ENCODE results near the gene GTPBP4. TPM values are rescaled to one million over a fixed set of nuclear protein-coding genes. Genes with fewer than 3 reads are reported as not detected.

The GTPBP4 gene
- total and polyA plus RNA-seq, 9 of the 15 experiments (the other 6 are each of a cell fraction or from before 2014, with no cell fraction given): 79.0 to 155 (median 128) TPM

- TF ChIP-seq PCBP1 (IDR thresholded peaks at IDR 0.05; ENCODE audit: low read depth, low read length, poor library complexity, severe bottlenecking) (peak; percentile 87), STAT5B (CRISPR knock-in tag; IDR thresholded peaks at IDR 0.05) (no peak), RBM34 (IDR thresholded peaks at IDR 0.05; ENCODE audit: borderline replicate concordance, insufficient read depth, low read length) (0 out of 2 replicates have a peak, but pooled peaks have one; percentile 95), ZEB2 (IDR thresholded peaks at IDR 0.05) (no peak), SP1 (CRISPR knock-in tag; IDR thresholded peaks at IDR 0.05) (peak; percentile 92), SMAD1 (IDR thresholded peaks at IDR 0.05; ENCODE audit: low read depth, low read length, partially characterized antibody) (no peak), NFRKB (IDR thresholded peaks at IDR 0.05; ENCODE audit: low read depth) (0 out of 2 replicates have a peak, but pooled peaks have one; percentile 48), EP400 (IDR thresholded peaks at IDR 0.05) (peak; percentile 93), ZNF324 (CRISPR knock-in tag; IDR thresholded peaks at IDR 0.05) (no peak), KDM4B (IDR thresholded peaks at IDR 0.05; ENCODE audit: borderline replicate concordance in 2 of 2, low read depth in 1 of 2) (no peak; a peak in 1 of 4 replicates), TCF3 (CRISPR knock-in tag; IDR thresholded peaks at IDR 0.05) (peak; percentile 14; the same call in 1 of the 2 replicates), CSDE1 (IDR thresholded peaks at IDR 0.05) (no peak), SMAD4 (CRISPR knock-in tag; conservative IDR thresholded peaks at IDR 0.05) (peak; percentile 72), ZNF780A (CRISPR knock-in tag; IDR thresholded peaks at IDR 0.05) (no peak)
- TF ChIP-seq, protein P1, sequence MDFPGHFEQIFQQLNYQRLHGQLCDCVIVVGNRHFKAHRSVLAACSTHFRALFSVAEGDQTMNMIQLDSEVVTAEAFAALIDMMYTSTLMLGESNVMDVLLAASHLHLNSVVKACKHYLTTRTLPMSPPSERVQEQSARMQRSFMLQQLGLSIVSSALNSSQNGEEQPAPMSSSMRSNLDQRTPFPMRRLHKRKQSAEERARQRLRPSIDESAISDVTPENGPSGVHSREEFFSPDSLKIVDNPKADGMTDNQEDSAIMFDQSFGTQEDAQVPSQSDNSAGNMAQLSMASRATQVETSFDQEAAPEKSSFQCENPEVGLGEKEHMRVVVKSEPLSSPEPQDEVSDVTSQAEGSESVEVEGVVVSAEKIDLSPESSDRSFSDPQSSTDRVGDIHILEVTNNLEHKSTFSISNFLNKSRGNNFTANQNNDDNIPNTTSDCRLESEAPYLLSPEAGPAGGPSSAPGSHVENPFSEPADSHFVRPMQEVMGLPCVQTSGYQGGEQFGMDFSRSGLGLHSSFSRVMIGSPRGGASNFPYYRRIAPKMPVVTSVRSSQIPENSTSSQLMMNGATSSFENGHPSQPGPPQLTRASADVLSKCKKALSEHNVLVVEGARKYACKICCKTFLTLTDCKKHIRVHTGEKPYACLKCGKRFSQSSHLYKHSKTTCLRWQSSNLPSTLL (IDR thresholded peaks at IDR 0.05): no peak
- TF ChIP-seq, protein P2, sequence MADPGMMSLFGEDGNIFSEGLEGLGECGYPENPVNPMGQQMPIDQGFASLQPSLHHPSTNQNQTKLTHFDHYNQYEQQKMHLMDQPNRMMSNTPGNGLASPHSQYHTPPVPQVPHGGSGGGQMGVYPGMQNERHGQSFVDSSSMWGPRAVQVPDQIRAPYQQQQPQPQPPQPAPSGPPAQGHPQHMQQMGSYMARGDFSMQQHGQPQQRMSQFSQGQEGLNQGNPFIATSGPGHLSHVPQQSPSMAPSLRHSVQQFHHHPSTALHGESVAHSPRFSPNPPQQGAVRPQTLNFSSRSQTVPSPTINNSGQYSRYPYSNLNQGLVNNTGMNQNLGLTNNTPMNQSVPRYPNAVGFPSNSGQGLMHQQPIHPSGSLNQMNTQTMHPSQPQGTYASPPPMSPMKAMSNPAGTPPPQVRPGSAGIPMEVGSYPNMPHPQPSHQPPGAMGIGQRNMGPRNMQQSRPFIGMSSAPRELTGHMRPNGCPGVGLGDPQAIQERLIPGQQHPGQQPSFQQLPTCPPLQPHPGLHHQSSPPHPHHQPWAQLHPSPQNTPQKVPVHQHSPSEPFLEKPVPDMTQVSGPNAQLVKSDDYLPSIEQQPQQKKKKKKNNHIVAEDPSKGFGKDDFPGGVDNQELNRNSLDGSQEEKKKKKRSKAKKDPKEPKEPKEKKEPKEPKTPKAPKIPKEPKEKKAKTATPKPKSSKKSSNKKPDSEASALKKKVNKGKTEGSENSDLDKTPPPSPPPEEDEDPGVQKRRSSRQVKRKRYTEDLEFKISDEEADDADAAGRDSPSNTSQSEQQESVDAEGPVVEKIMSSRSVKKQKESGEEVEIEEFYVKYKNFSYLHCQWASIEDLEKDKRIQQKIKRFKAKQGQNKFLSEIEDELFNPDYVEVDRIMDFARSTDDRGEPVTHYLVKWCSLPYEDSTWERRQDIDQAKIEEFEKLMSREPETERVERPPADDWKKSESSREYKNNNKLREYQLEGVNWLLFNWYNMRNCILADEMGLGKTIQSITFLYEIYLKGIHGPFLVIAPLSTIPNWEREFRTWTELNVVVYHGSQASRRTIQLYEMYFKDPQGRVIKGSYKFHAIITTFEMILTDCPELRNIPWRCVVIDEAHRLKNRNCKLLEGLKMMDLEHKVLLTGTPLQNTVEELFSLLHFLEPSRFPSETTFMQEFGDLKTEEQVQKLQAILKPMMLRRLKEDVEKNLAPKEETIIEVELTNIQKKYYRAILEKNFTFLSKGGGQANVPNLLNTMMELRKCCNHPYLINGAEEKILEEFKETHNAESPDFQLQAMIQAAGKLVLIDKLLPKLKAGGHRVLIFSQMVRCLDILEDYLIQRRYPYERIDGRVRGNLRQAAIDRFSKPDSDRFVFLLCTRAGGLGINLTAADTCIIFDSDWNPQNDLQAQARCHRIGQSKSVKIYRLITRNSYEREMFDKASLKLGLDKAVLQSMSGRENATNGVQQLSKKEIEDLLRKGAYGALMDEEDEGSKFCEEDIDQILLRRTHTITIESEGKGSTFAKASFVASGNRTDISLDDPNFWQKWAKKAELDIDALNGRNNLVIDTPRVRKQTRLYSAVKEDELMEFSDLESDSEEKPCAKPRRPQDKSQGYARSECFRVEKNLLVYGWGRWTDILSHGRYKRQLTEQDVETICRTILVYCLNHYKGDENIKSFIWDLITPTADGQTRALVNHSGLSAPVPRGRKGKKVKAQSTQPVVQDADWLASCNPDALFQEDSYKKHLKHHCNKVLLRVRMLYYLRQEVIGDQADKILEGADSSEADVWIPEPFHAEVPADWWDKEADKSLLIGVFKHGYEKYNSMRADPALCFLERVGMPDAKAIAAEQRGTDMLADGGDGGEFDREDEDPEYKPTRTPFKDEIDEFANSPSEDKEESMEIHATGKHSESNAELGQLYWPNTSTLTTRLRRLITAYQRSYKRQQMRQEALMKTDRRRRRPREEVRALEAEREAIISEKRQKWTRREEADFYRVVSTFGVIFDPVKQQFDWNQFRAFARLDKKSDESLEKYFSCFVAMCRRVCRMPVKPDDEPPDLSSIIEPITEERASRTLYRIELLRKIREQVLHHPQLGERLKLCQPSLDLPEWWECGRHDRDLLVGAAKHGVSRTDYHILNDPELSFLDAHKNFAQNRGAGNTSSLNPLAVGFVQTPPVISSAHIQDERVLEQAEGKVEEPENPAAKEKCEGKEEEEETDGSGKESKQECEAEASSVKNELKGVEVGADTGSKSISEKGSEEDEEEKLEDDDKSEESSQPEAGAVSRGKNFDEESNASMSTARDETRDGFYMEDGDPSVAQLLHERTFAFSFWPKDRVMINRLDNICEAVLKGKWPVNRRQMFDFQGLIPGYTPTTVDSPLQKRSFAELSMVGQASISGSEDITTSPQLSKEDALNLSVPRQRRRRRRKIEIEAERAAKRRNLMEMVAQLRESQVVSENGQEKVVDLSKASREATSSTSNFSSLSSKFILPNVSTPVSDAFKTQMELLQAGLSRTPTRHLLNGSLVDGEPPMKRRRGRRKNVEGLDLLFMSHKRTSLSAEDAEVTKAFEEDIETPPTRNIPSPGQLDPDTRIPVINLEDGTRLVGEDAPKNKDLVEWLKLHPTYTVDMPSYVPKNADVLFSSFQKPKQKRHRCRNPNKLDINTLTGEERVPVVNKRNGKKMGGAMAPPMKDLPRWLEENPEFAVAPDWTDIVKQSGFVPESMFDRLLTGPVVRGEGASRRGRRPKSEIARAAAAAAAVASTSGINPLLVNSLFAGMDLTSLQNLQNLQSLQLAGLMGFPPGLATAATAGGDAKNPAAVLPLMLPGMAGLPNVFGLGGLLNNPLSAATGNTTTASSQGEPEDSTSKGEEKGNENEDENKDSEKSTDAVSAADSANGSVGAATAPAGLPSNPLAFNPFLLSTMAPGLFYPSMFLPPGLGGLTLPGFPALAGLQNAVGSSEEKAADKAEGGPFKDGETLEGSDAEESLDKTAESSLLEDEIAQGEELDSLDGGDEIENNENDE (IDR thresholded peaks at IDR 0.05; ENCODE audit: low read depth, low read length): no peak
Observed at GRCh38 chr10:1048732-1049424, 60.6 kb downstream of the GTPBP4 start, which contains the start of gene IDI1 (continued).

All from K562 (cell line).